ENCODE results near the gene SELENBP1.
"Not testable (repeated sequence)": the region's sequence is repeated elsewhere in the genome, so short reads cannot be mapped to it uniquely, and the experiment has no call there.

The SELENBP1 gene

GRCh38 chr1:151402764-151403163, 30.3 kb upstream of the SELENBP1 start:
- H3K27me3 ChIP-seq (ENCODE audit: control insufficient read depth in 1 of 2, insufficient read depth in 2 of 2, low read length in 2 of 2): no peaks in the 10 kb centered on the region
- H3K27ac ChIP-seq (ENCODE audit: low read depth, low read length): no peak overlapping the region
- no peaks in the 10 kb centered on the region for H3K9me3 ChIP-seq (ENCODE audit: control insufficient read depth in 1 of 2, low read length in 2 of 2)
- no peak overlapping the region for H3K9ac ChIP-seq (ENCODE audit: low read depth in 1 of 2, low read length in 2 of 2)
- peaks cover 41 to 62% of the 10 kb centered on the region in 2 donors for H3K36me3 ChIP-seq (ENCODE audit: control insufficient read depth in 1 of 2, insufficient read depth in 2 of 2, low read length in 2 of 2)
- no peak overlapping the region for H3K4me3 ChIP-seq (ENCODE audit: low read depth in 1 of 2, low read length in 2 of 2)
- H3K4me1 ChIP-seq (ENCODE audit: control insufficient read depth in 1 of 2, insufficient read depth in 2 of 2, low read length in 2 of 2): peaks cover 11 to 12% of the 10 kb centered on the region in 2 donors

DNA sequence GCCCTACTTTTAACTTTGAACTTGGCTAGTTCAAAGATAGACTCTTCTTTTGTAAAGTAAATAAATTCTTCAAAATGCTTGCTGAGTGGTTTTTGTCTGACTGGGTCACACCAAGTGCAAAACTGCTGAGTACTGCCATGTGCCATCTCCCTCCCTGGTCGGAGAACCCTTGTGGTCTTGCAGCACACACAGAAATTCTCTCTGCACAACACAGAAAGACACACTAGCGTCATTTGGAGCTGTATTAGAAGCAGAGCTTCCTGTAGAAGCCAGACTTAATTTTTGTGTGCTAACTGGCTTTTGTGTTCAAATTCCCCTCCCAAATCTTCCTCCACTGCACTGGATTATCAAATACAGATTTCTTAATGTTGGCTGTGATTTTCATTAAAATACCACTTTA, 29.4 kb upstream of the SELENBP1 start:
- no peaks in the 10 kb centered on the region for H3K9me3 ChIP-seq (ENCODE audit: control insufficient read depth in 1 of 2, low read length in 2 of 2)
- H3K4me1 ChIP-seq (ENCODE audit: control insufficient read depth in 1 of 2, insufficient read depth in 2 of 2, low read length in 2 of 2): peaks cover 11 to 12% of the 10 kb centered on the region in 2 donors
- no peak overlapping the region for H3K4me3 ChIP-seq (ENCODE audit: low read depth in 1 of 2, low read length in 2 of 2)
- peaks cover 35 to 53% of the 10 kb centered on the region in 2 donors for H3K36me3 ChIP-seq (ENCODE audit: control insufficient read depth in 1 of 2, insufficient read depth in 2 of 2, low read length in 2 of 2)
- H3K27me3 ChIP-seq (ENCODE audit: control insufficient read depth in 1 of 2, insufficient read depth in 2 of 2, low read length in 2 of 2): no peaks in the 10 kb centered on the region
- no peak overlapping the region for H3K27ac ChIP-seq (ENCODE audit: low read depth, low read length)
- no peak overlapping the region for H3K9ac ChIP-seq (ENCODE audit: low read depth in 1 of 2, low read length in 2 of 2)

GRCh38 chr1:151401125-151401788, 28.8 kb upstream of the SELENBP1 start:
- Histone ChIP-seq H3K4me1 (ENCODE audit: control insufficient read depth in 1 of 2, insufficient read depth in 2 of 2, low read length in 2 of 2) (peaks cover 11 to 12% of the 10 kb centered on the region in 2 donors), H3K4me3 (ENCODE audit: low read depth in 1 of 2, low read length in 2 of 2) (no peak overlapping the region), H3K9me3 (ENCODE audit: control insufficient read depth in 1 of 2, low read length in 2 of 2) (no peaks in the 10 kb centered on the region), H3K9ac (ENCODE audit: low read depth in 1 of 2, low read length in 2 of 2) (no peak overlapping the region), H3K27me3 (ENCODE audit: control insufficient read depth in 1 of 2, insufficient read depth in 2 of 2, low read length in 2 of 2) (no peaks in the 10 kb centered on the region), H3K36me3 (ENCODE audit: control insufficient read depth in 1 of 2, insufficient read depth in 2 of 2, low read length in 2 of 2) (peaks cover 30 to 47% of the 10 kb centered on the region in 2 donors), H3K27ac (ENCODE audit: low read depth, low read length) (no peak overlapping the region)

GRCh38 chr1:151399324-151400171, 27.0 kb upstream of the SELENBP1 start, which contains the start of gene PSMB4:
PSMB4 (plus strand) TSS chr1:151399573; CDS start chr1:151399588, 15 bp downstream.
- Histone ChIP-seq H3K9ac (ENCODE audit: low read depth in 1 of 2, low read length in 2 of 2) (peak within 1 kb of the TSS; percentile 84 to 93), H3K4me1 (ENCODE audit: control insufficient read depth in 1 of 2, insufficient read depth in 2 of 2, low read length in 2 of 2) (peaks cover 11 to 12% of the 10 kb centered on the region in 2 donors), H3K36me3 (ENCODE audit: control insufficient read depth in 1 of 2, insufficient read depth in 2 of 2, low read length in 2 of 2) (peaks cover 17 to 30% of the 10 kb centered on the region in 2 donors)

GRCh38 chr1:151396265-151396664, 23.8 kb upstream of the SELENBP1 start:
- peaks cover 11 to 12% of the 10 kb centered on the region in 2 donors for H3K4me1 ChIP-seq (ENCODE audit: control insufficient read depth in 1 of 2, insufficient read depth in 2 of 2, low read length in 2 of 2)
- not testable (repeated sequence) for H3K27me3 ChIP-seq (ENCODE audit: control insufficient read depth in 1 of 2, insufficient read depth in 2 of 2, low read length in 2 of 2); H3K9me3 ChIP-seq (ENCODE audit: control insufficient read depth in 1 of 2, low read length in 2 of 2); H3K27ac ChIP-seq (ENCODE audit: low read depth, low read length); H3K4me3 ChIP-seq (ENCODE audit: low read depth in 1 of 2, low read length in 2 of 2); H3K36me3 ChIP-seq (ENCODE audit: control insufficient read depth in 1 of 2, insufficient read depth in 2 of 2, low read length in 2 of 2); H3K9ac ChIP-seq (ENCODE audit: low read depth in 1 of 2, low read length in 2 of 2)

More at GRCh38 chr1:151399324-151400171, 27.0 kb upstream of the SELENBP1 start, which contains the start of gene PSMB4:
- no peaks in the 10 kb centered on the region for H3K9me3 ChIP-seq (ENCODE audit: control insufficient read depth in 1 of 2, low read length in 2 of 2)
- H3K4me3 ChIP-seq (ENCODE audit: low read depth in 1 of 2, low read length in 2 of 2): peak within 1 kb of the TSS; percentile 92 to 99
- no peaks in the 10 kb centered on the region for H3K27me3 ChIP-seq (ENCODE audit: control insufficient read depth in 1 of 2, insufficient read depth in 2 of 2, low read length in 2 of 2)
- H3K27ac ChIP-seq (ENCODE audit: low read depth, low read length): peak within 1 kb of the TSS; percentile 57

DNA sequence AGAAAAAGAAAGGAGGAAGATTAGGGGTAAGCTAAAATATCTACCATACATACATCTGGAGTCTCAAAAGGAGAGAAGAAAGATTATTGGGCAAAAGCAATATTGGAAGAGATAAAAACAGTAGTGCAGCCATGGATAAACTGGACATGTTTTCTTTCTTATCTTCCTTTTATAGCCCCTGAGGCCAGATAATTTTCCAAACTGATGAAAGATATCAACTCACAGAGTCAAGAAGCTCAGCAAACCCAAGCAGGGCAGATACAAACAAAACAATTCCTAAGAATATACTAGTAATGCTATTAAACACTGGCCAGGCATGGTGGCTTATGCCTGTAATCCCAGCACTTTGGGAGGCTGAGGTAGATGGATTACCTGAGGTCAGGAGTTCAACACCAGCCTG, 21.1 kb upstream of the SELENBP1 start:
- H3K36me3 ChIP-seq (ENCODE audit: control insufficient read depth in 1 of 2, insufficient read depth in 2 of 2, low read length in 2 of 2): no peaks in the 10 kb centered on the region
- H3K4me1 ChIP-seq (ENCODE audit: control insufficient read depth in 1 of 2, insufficient read depth in 2 of 2, low read length in 2 of 2): no peaks in the 10 kb centered on the region
- H3K4me3 ChIP-seq (ENCODE audit: low read depth in 1 of 2, low read length in 2 of 2): no peak overlapping the region
- H3K9ac ChIP-seq (ENCODE audit: low read depth in 1 of 2, low read length in 2 of 2): no peak overlapping the region
- no peak overlapping the region for H3K27ac ChIP-seq (ENCODE audit: low read depth, low read length)
- no peaks in the 10 kb centered on the region for H3K27me3 ChIP-seq (ENCODE audit: control insufficient read depth in 1 of 2, insufficient read depth in 2 of 2, low read length in 2 of 2)
- H3K9me3 ChIP-seq (ENCODE audit: control insufficient read depth in 1 of 2, low read length in 2 of 2): no peaks in the 10 kb centered on the region

DNA sequence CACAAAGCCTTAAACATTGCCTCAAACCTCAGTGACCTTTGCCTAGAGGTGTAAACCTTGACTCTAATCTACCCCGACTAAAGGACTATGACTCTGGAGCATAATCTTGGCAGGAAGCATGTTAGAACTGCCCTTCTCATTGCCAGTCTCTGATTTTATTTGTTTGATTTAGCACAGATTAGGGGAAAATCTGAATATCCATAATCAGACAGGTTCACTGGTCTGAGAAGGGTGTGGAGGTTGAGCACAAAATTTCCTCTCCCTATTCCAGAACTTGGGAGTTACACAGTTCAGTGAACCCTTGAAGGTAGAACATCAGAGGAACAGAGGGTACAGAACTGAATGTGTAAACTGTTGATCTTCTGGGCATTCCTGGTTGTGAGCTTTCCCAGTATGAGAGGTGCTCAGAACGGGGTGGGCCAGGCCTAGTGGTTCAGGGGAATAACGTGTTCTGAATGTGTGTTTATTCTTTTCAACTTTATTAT, 18.6 kb upstream of the SELENBP1 start:
- no peaks in the 10 kb centered on the region for H3K27me3 ChIP-seq (ENCODE audit: control insufficient read depth in 1 of 2, insufficient read depth in 2 of 2, low read length in 2 of 2)
- no peaks in the 10 kb centered on the region for H3K4me1 ChIP-seq (ENCODE audit: control insufficient read depth in 1 of 2, insufficient read depth in 2 of 2, low read length in 2 of 2)
- no peaks in the 10 kb centered on the region for H3K36me3 ChIP-seq (ENCODE audit: control insufficient read depth in 1 of 2, insufficient read depth in 2 of 2, low read length in 2 of 2)
- H3K9me3 ChIP-seq (ENCODE audit: control insufficient read depth in 1 of 2, low read length in 2 of 2): no peaks in the 10 kb centered on the region
- H3K9ac ChIP-seq (ENCODE audit: low read depth in 1 of 2, low read length in 2 of 2): no peak overlapping the region
- H3K4me3 ChIP-seq (ENCODE audit: low read depth in 1 of 2, low read length in 2 of 2): no peak overlapping the region
- no peak overlapping the region for H3K27ac ChIP-seq (ENCODE audit: low read depth, low read length)

- H3K4me3 ChIP-seq (ENCODE audit: low read depth in 1 of 2, low read length in 2 of 2); H3K9ac ChIP-seq (ENCODE audit: low read depth in 1 of 2, low read length in 2 of 2); H3K27ac ChIP-seq (ENCODE audit: low read depth, low read length); H3K4me1 ChIP-seq (ENCODE audit: control insufficient read depth in 1 of 2, insufficient read depth in 2 of 2, low read length in 2 of 2); H3K9me3 ChIP-seq (ENCODE audit: control insufficient read depth in 1 of 2, low read length in 2 of 2); H3K36me3 ChIP-seq (ENCODE audit: control insufficient read depth in 1 of 2, insufficient read depth in 2 of 2, low read length in 2 of 2); H3K27me3 ChIP-seq (ENCODE audit: control insufficient read depth in 1 of 2, insufficient read depth in 2 of 2, low read length in 2 of 2): not testable (repeated sequence)
These were observed 17.9 kb upstream of the SELENBP1 start for GRCh38 chr1:151390221-151391078.

DNA sequence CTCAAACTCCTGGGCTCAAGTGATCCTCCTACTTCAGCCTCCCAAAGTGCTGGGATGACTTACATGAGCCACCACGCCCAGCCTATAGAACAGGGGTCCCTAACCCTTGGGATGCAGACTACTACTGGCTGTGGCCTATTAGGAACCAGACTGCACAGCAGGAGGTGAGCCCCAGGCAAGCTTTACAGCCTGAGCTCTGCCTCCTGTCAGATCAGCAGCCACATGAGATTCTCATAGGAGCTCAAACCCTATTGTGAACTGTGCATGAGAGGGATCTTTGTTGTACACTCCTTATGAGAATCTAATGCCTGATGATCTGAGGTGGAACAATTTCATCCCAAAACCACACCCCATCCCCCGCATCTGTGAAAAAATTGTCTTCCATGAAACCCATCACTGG, 13.5 kb upstream of the SELENBP1 start:
- no peaks in the 10 kb centered on the region for H3K36me3 ChIP-seq (ENCODE audit: control insufficient read depth in 1 of 2, insufficient read depth in 2 of 2, low read length in 2 of 2)
- H3K4me1 ChIP-seq (ENCODE audit: control insufficient read depth in 1 of 2, insufficient read depth in 2 of 2, low read length in 2 of 2): no peaks in the 10 kb centered on the region
- H3K27me3 ChIP-seq (ENCODE audit: control insufficient read depth in 1 of 2, insufficient read depth in 2 of 2, low read length in 2 of 2): no peaks in the 10 kb centered on the region
- no peak overlapping the region for H3K27ac ChIP-seq (ENCODE audit: low read depth, low read length)
- H3K9ac ChIP-seq (ENCODE audit: low read depth in 1 of 2, low read length in 2 of 2): no peak overlapping the region
- H3K4me3 ChIP-seq (ENCODE audit: low read depth in 1 of 2, low read length in 2 of 2): no peak overlapping the region
- H3K9me3 ChIP-seq (ENCODE audit: control insufficient read depth in 1 of 2, low read length in 2 of 2): no peaks in the 10 kb centered on the region
